Measurements from ENCODE around the gene TMEM121B.

GRCh38 chr22:17118342-17118741 lies 2.8 kb downstream of the TMEM121B start:
- TF ChIP-seq CTCF (conservative IDR thresholded peaks at IDR 0.05; ENCODE audit: low read length), result no peak
- TF ChIP-seq EZH2phosphoT487 (IDR thresholded peaks at IDR 0.05; ENCODE audit: borderline replicate concordance, low read depth, low read length), result no peak

Measured in OCI-LY7 (cell line).